GM12865 (cell line): ENCODE results near the gene PSMC3IP.
A peak's percentile ranks its signal among the peaks of the same experiment; 100 is the strongest.

ENCODE experiments used
- DNase-seq: peaks from one replicate; pipeline ENCODE4 v3.0.0; 2010; ENCODE audit warnings: low read depth
- H3K4me3 ChIP-seq: 2 replicates; pipeline ENCODE4 v1.5.1; 2011; ENCODE audit warnings: mild to moderate bottlenecking, low read depth, low read length, control low read depth
- TF ChIP-seq, protein P1 (sequence below): IDR thresholded peaks from 2 replicates; pipeline ENCODE4 v1.5.1; 2011; ENCODE audit warnings: low read length, control low read depth, low read depth, inconsistent platforms; ENCODE audit not compliant: insufficient read depth; ENCODE audit errors: missing control alignments

PSMC3IP gene

DNA sequence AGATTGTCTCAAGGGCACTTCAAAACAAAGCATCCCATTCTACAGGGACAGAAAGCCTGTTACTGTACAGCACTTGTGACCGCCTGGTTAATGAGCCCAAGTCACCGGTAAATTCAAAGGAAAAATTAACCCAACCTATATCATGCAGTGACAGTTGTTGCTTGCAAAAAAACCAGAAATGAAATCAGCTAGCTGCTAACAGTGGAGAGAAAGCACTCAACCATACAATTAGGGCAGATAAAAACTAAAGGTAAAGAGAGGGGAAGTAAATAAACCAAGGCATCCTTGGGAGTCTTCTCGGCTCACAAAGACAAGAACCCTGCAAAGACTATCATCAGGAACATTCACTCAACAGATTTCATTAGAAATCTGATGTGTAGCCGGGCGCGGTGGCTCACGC, 25.8 kb upstream of the PSMC3IP start:
- DNase-seq: no peak
- no peak overlapping the region for H3K4me3 ChIP-seq
- TF ChIP-seq, protein P1, sequence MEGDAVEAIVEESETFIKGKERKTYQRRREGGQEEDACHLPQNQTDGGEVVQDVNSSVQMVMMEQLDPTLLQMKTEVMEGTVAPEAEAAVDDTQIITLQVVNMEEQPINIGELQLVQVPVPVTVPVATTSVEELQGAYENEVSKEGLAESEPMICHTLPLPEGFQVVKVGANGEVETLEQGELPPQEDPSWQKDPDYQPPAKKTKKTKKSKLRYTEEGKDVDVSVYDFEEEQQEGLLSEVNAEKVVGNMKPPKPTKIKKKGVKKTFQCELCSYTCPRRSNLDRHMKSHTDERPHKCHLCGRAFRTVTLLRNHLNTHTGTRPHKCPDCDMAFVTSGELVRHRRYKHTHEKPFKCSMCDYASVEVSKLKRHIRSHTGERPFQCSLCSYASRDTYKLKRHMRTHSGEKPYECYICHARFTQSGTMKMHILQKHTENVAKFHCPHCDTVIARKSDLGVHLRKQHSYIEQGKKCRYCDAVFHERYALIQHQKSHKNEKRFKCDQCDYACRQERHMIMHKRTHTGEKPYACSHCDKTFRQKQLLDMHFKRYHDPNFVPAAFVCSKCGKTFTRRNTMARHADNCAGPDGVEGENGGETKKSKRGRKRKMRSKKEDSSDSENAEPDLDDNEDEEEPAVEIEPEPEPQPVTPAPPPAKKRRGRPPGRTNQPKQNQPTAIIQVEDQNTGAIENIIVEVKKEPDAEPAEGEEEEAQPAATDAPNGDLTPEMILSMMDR: no peak

DNA sequence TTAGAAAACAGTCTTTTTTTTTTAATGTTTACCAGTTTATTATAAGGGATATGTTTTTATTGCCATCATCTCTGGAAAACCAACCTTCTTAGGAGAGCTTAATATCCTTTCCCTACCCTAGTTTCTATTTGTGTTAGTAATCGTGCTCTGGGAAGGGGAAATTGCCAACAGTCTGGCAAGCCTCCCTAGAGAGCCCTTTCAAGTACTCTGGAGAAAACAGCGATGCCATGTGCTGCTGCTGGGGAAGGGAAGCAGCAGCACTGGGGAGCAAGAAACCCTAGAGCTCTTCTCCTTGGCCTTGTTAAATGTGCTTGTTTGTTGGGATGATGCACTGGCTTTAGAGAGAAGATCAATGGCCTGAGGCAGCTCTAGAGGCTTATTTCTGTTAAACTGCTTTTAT, 21.4 kb upstream of the PSMC3IP start:
- DNase-seq: no peak
- TF ChIP-seq, protein P1: no peak
- H3K4me3 ChIP-seq: no peak overlapping the region

DNA sequence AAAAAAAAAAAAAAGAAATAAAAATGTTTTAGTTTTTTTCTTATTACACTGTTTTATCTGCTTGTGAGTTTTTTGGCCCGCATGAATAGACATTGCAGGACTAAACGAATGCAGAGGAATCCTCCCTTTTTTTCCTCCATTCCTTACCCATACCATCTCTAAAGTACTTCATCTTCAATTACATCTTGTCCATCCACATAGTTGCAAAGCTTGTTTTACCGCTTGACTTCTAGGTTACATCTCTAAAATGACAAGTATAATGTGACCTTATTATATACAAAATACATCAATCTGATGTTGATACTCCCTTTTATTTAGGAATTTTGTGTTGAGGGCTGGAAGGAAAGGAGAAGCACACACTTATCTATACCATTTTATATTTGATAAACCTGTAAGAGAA, 18.9 kb upstream of the PSMC3IP start:
- TF ChIP-seq, protein P1: no peak
- H3K4me3 ChIP-seq: no peak overlapping the region
- no peak for DNase-seq

DNA sequence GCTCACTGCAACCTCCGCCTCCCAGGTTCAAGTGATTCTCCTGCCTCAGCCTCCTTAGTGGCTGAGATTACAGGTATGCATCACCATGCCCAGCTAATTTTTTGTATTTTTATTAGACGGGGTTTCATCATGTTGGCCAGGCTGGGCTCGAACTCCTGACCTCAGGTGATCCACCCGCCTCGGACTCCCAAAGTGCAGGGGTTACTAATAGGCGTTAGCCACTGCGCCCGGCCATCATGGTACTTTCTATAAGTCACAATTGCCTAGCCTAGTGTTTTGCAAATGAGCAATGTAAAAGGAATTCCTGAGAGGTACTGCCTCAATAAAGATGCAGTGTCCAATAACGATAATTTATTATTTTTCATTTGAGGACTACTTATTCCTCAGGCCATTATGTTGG, 13.9 kb upstream of the PSMC3IP start:
- no peak for DNase-seq
- no peak overlapping the region for H3K4me3 ChIP-seq
- TF ChIP-seq, protein P1: no peak

DNA sequence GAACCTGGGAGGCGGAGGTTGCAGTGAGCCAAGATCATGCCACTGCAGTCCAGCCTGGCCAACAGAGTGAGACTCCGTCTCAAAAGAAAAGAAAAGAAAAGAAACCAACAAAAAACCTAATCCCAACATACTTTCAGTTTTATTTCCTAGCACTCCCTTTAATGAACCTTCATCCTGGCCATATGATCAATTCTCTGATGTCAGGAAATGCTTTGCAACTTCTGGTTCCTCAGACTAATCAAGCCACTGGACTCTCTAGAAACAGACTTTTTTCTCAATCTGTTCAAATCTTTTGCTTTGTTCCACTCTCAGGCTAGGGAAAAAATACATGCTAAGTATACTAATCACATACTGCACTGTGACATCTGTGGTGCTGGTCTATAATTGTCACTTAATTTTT, 13.4 kb upstream of the PSMC3IP start:
- no peak overlapping the region for H3K4me3 ChIP-seq
- no peak for DNase-seq
- TF ChIP-seq, protein P1: no peak

DNA sequence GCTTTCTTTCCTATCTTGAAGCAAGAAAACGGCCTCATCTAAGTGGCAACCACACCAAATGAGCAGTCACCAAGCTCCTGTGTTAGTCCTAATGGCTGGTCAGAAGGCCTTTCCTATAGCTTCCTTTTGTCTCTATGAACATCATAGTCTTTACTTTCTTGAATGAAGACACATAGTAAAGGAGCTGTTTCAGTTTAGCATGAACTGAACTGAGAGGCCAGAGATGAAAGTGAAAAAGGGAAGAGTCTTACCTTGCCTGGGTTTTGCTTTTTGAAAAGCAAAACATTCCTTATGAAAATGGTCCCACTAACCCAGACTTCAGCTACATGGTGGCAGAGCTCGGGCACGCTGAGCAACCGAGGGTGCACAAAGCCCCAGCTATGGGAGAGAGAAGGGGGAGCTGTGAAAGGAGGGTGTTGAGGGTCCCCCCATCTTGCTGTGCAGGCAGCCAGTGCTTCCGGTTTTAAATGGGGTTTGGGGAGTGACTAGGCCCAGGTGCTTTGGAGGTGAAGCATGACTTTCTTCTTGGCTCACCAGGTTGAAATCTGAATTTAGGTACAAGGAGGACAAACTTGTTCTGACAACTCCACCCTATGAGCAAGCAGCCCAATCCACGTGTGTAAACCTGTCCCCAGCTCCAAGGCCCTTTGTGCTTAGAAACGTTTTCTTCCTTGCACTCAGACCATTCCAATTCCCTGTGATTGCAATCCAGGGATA, 9.1 kb upstream of the PSMC3IP start:
- DNase-seq: peak; percentile 66
- TF ChIP-seq, protein P1: no peak
- H3K4me3 ChIP-seq: no peak overlapping the region

DNA sequence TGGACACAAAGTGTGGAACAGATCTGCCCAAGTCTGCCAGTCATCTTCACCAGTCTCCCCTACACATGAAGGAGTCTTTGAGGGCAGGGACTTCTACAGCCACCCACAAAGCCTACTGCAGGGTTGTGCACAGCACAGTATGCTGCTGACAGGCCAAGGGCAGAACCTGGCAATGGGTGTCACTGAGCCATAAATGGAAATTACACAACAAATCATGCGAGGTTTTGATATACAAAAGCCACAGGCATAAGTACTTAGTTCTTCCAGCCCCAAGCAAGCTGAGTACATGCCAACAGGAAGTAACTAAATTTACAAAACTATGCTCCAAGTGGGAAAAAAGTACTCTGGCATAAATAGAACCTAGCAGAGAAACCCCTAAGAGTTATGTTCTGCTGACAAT, 7.8 kb upstream of the PSMC3IP start:
- H3K4me3 ChIP-seq: no peak overlapping the region
- TF ChIP-seq, protein P1: no peak
- no peak for DNase-seq
